ENCODE results near the gene PTPRT. TPM values are rescaled to one million over a fixed set of nuclear protein-coding genes. Genes with fewer than 3 reads are reported as not detected.

The PTPRT gene
- total RNA-seq, 1 experiment from 2014 or later, result not detected

DNA sequence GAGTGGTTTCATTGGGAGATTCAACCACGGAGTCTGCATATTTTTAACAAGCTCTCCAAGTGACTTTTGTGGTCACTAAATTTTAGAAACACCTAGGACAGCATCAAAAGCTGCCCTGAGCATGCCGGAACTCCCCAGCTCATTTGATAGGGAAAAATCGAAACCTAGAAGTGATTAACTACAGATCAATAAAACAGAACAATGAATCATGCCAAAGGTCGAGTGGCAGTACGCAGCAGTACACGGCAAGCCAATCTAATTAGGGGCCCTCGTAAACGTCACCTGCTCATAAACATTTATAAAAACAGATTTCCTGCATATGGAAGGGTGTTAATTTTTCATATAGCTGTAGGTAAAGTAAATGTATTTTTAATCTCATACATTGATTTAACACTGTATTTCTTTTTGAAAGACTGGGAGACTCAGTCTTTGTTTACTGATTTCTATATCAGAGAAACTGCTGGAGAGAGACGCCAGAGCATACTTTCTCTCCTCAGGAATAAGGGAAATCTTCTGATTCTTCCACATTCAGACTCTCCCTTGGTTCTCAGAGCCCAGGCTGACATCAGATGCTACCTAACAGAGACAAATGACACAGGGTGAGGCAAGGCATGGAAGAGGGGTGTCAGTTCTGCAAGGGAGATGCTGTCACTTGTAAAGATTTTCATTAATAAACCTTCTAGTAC lies 232.5 kb downstream of the PTPRT start:
- intact Hi-C loops (cut with micrococcal nuclease), result no loop called here
- TF ChIP-seq SP1 (IDR thresholded peaks at IDR 0.05; ENCODE audit: low read depth) (no peak), POLR2A (IDR thresholded peaks at IDR 0.05; ENCODE audit: borderline replicate concordance, extremely low read depth, insufficient read depth, insufficient read length) (no peak), SRF (IDR thresholded peaks at IDR 0.05; ENCODE audit: low read depth) (no peak), RAD21 (IDR thresholded peaks at IDR 0.05; ENCODE audit: low read depth) (no peak), SIN3A (IDR thresholded peaks at IDR 0.05; ENCODE audit: low read depth) (no peak), ZNF274 (IDR thresholded peaks at IDR 0.05; ENCODE audit: low read depth, low read length) (no peak), YY1 (IDR thresholded peaks at IDR 0.05; ENCODE audit: extremely low read depth, insufficient replicate concordance, low read depth, low read length) (no peak), ELF1 (IDR thresholded peaks at IDR 0.05; ENCODE audit: borderline replicate concordance, low read depth) (no peak), FOSL1 (IDR thresholded peaks at IDR 0.05; ENCODE audit: low read depth) (no peak), JUND (IDR thresholded peaks at IDR 0.05) (no peak), EZH2 (IDR thresholded peaks at IDR 0.05) (no peak)
- POLR2A ChIA-PET, result no interaction called here

GRCh38 chr20:42955713-42956112 lies 234.0 kb downstream of the PTPRT start:
- H3K27ac ChIP-seq (ENCODE audit: low read depth, low read length), result no peak overlapping the region
- no peak for ATAC-seq
- POLR2A ChIA-PET, result no interaction called here
- H3K9me3 ChIP-seq (ENCODE audit: control insufficient read depth in 1 of 2, insufficient read depth in 1 of 2, low read depth in 1 of 2, low read length in 2 of 2), result peaks cover 5 to 13% of the 10 kb centered on the region in 2 experiments; a peak in 2 of 4 replicates
- H3K27me3 ChIP-seq (ENCODE audit: insufficient read depth, low read length), result no peaks in the 10 kb centered on the region
- RAD21 ChIA-PET (ENCODE audit: low non-redundant PET in 1 of 2, low total read pairs in 2 of 2, uncharacterized antibody in 2 of 2, unreplicated experiment in 2 of 2), result no interaction called here
- intact Hi-C loops (cut with micrococcal nuclease), result no loop called here
- no peak overlapping the region for H3K4me3 ChIP-seq (replicated peaks in 1 of 2; ENCODE audit: low read depth in 1 of 2, low read length in 2 of 2)
- H4K20me1 ChIP-seq (ENCODE audit: insufficient read depth), result no peaks in the 10 kb centered on the region
- no TSS peak for BruUV-seq (replicated peaks)
- TF ChIP-seq EZH2phosphoT487 (IDR thresholded peaks at IDR 0.05; ENCODE audit: borderline replicate concordance), result no peak
- TF ChIP-seq CBX3 (IDR thresholded peaks at IDR 0.05; ENCODE audit: low read depth), result no peak
- TF ChIP-seq ZBTB33 (IDR thresholded peaks at IDR 0.05; ENCODE audit: extremely low read depth, insufficient replicate concordance, low read length), result no peak
- no peak for TF ChIP-seq TCF7L2 (IDR thresholded peaks at IDR 0.05; ENCODE audit: borderline replicate concordance, extremely low read depth, insufficient read depth, insufficient read length)
- no peak for TF ChIP-seq ZNF274 (IDR thresholded peaks at IDR 0.05; ENCODE audit: low read depth, low read length)
- H3K9ac ChIP-seq (ENCODE audit: low read length), result no peak overlapping the region
- CTCF ChIA-PET, result no interaction called here
- no peak overlapping the region for H2AFZ ChIP-seq (ENCODE audit: low read depth, low read length, poor library complexity, severe bottlenecking)
- H3K4me2 ChIP-seq (ENCODE audit: low read length), result no peak overlapping the region
- no peaks in the 10 kb centered on the region for H3K4me1 ChIP-seq (ENCODE audit: control insufficient read depth in 1 of 2, insufficient read depth in 2 of 2, low read length in 2 of 2)
- H3K36me3 ChIP-seq (ENCODE audit: control insufficient read depth in 1 of 2, insufficient read depth in 2 of 2, low read length in 2 of 2), result no peaks in the 10 kb centered on the region
- no peak for DNase-seq (ENCODE audit: low read depth, low spot score)
- no peaks in the 10 kb centered on the region for H3K79me2 ChIP-seq (ENCODE audit: insufficient read depth, low read length)
- no peaks in the 10 kb centered on the region for H3K9me2 ChIP-seq (ENCODE audit: insufficient read depth)

More for the DNA sequence above, 232.5 kb downstream of the PTPRT start:
- Histone ChIP-seq H4K20me1 (ENCODE audit: insufficient read depth) (no peaks in the 10 kb centered on the region), H3K9me3 (ENCODE audit: control insufficient read depth in 1 of 2, insufficient read depth in 1 of 2, low read depth in 1 of 2, low read length in 2 of 2) (peaks cover 0 to 8% of the 10 kb centered on the region in 2 experiments; a peak in 2 of 4 replicates), H3K9me2 (ENCODE audit: insufficient read depth) (no peaks in the 10 kb centered on the region), H3K27ac (ENCODE audit: low read depth, low read length) (no peak overlapping the region), H2AFZ (ENCODE audit: low read depth, low read length, poor library complexity, severe bottlenecking) (no peak overlapping the region), H3K4me2 (ENCODE audit: low read length) (no peak overlapping the region), H3K79me2 (ENCODE audit: insufficient read depth, low read length) (no peaks in the 10 kb centered on the region), H3K4me1 (ENCODE audit: control insufficient read depth in 1 of 2, insufficient read depth in 2 of 2, low read length in 2 of 2) (no peaks in the 10 kb centered on the region), H3K27me3 (ENCODE audit: insufficient read depth, low read length) (no peaks in the 10 kb centered on the region), H3K36me3 (ENCODE audit: control insufficient read depth in 1 of 2, insufficient read depth in 2 of 2, low read length in 2 of 2) (no peaks in the 10 kb centered on the region), H3K9ac (ENCODE audit: low read length) (no peak overlapping the region), H3K4me3 (replicated peaks in 1 of 2; ENCODE audit: low read depth in 1 of 2, low read length in 2 of 2) (no peak overlapping the region)
- DNase-seq (ENCODE audit: low read depth, low spot score), result no peak
- RAD21 ChIA-PET (ENCODE audit: low non-redundant PET in 1 of 2, low total read pairs in 2 of 2, uncharacterized antibody in 2 of 2, unreplicated experiment in 2 of 2), result no interaction called here
- ATAC-seq, result no peak
- no TSS peak for BruUV-seq (replicated peaks)
- CTCF ChIA-PET, result no interaction called here

Measured in HCT116 (cell line).